ENCODE data around the gene UBQLN4.

UBQLN4 gene

GRCh38 chr1:156053768-156054499 lies at the start of gene UBQLN4:
Gene UBQLN4 (minus strand): TSS chr1:156053798. CDS start chr1:156053701, 97 bp downstream.
- DNase-seq (ENCODE audit: low spot score), result peak; percentile 95

GRCh38 chr1:156102633-156103511 lies 49.3 kb upstream of the UBQLN4 start:
- DNase-seq (ENCODE audit: low spot score), result peak; percentile 71

GRCh38 chr1:156101880-156102279 lies 48.3 kb upstream of the UBQLN4 start:
- no peak for DNase-seq (ENCODE audit: low spot score)

GRCh38 chr1:156100205-156100995 lies 46.8 kb upstream of the UBQLN4 start:
- no peak for DNase-seq (ENCODE audit: low spot score)

GRCh38 chr1:156099282-156099681 lies 45.7 kb upstream of the UBQLN4 start:
- DNase-seq (ENCODE audit: low spot score), result no peak

GRCh38 chr1:156098784-156099183 lies 45.2 kb upstream of the UBQLN4 start:
- no peak for DNase-seq (ENCODE audit: low spot score)

GRCh38 chr1:156097499-156098178 lies 44.0 kb upstream of the UBQLN4 start:
- no peak for DNase-seq (ENCODE audit: low spot score)

GRCh38 chr1:156096640-156097391 lies 43.2 kb upstream of the UBQLN4 start:
- DNase-seq (ENCODE audit: low spot score), result peak; percentile 91

GRCh38 chr1:156095906-156096508 lies 42.4 kb upstream of the UBQLN4 start:
- no peak for DNase-seq (ENCODE audit: low spot score)

- no peak for DNase-seq (ENCODE audit: low spot score)
These were observed 38.0 kb upstream of the UBQLN4 start for GRCh38 chr1:156091610-156092009.

GRCh38 chr1:156090840-156091188 lies 37.2 kb upstream of the UBQLN4 start:
- peak; percentile 84 for DNase-seq (ENCODE audit: low spot score)

- DNase-seq (ENCODE audit: low spot score), result no peak
These were observed 36.7 kb upstream of the UBQLN4 start for GRCh38 chr1:156090138-156090839.

- DNase-seq (ENCODE audit: low spot score), result no peak
These were observed 36.1 kb upstream of the UBQLN4 start for GRCh38 chr1:156089704-156090103.

GRCh38 chr1:156086256-156086662 lies 32.7 kb upstream of the UBQLN4 start:
- no peak for DNase-seq (ENCODE audit: low spot score)

GRCh38 chr1:156083800-156084790 lies 30.5 kb upstream of the UBQLN4 start:
- DNase-seq (ENCODE audit: low spot score), result no peak

GRCh38 chr1:156082309-156083091 lies 28.9 kb upstream of the UBQLN4 start, which contains the start of gene MEX3A:
Gene MEX3A (minus strand): TSS chr1:156082465. CDS start chr1:156081998, 467 bp downstream.
- DNase-seq (ENCODE audit: low spot score), result peak; percentile 97

GRCh38 chr1:156081917-156082308 lies 28.3 kb upstream of the UBQLN4 start:
- DNase-seq (ENCODE audit: low spot score), result peak; percentile 68

Measured in left forelimb (tissue), 1 donor.